HCEC 1CT (cell line): ENCODE measurements around the gene PDCD1.
"Not testable (repeated sequence)": the region's sequence is repeated elsewhere in the genome, so short reads cannot be mapped to it uniquely, and the experiment has no call there.

Source experiments
- DNase-seq: peaks from one replicate; pipeline ENCODE4 v3.0.0-alpha.2; 2017

The PDCD1 gene

DNA sequence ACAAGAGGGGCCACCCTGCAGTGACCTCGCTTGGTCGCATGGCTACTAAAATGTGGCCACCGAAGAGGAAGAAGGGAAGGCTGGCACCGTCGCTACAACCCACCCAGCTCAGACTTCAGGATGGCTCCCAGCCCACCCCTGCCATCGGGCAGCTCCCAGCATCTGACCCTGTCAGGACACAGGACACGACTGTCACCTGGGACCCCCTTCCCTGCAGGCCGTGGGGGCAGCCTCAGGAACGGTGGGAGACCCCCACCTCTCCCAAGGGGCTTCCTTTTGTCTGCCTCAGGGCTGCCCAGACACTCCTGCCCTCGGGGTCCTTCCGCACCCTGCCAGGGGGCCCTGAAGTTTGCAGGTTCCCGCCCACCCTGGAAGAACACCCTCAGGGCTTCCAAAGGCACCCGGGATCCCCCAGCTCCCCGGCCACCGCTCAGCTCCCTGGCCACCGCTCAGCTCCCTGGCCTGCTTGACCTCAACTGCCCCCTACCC, 18.5 kb upstream of the PDCD1 start:
- no peak for DNase-seq

DNA sequence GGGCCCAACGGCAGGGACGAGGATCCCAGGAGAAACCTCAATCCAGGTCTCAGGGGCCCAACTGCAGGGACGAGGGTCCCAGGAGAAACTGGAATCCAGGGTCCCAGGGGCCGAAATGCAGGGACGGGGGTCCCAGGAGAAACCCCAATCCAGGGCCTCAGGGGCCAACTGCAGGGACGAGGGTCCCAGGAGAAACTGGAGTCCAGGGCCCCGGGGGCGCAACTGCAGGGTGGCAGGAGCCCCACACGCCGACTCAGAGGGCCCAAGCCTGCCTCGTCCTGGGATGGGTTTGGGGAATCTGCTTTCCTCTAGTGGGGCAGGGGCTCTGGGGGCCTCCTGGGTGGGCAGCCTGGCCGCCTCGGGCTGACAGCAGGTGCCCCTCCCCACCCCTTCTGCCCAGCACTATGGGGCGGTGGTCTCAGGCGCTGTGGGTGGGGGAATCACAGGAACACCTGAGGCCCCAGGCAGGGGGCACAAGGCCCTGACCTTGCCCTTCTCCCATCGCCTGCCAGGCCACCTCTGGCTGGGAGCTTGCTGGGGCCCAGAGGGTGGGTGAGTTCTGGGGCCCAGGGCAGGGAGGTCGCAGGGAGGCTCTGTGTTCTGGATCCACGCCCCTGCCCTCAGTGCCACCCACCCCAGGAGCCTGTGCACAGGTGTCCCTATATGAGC, 18.0 kb upstream of the PDCD1 start:
- no peak for DNase-seq

- not testable (repeated sequence) for DNase-seq
Observed at GRCh38 chr2:241875754-241876527, 17.2 kb upstream of the PDCD1 start.

GRCh38 chr2:241874277-241874925, 15.7 kb upstream of the PDCD1 start:
- DNase-seq = no peak

DNA sequence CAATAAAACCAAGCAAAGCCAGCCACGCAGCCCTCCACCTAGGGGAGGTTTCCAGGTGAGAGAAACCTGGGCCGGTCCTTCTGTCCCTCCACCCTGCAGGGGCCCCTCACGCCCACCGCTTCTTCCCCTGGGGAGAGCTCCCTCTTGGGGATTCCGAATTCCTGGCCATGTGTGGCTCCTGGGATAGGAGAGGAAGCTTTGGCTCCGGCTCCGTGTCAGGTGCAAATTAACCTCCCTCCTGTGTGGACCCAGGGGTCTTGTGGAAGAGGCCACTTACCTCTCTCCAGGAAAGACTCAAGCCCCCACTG, 15.1 kb upstream of the PDCD1 start:
- no peak for DNase-seq

DNA sequence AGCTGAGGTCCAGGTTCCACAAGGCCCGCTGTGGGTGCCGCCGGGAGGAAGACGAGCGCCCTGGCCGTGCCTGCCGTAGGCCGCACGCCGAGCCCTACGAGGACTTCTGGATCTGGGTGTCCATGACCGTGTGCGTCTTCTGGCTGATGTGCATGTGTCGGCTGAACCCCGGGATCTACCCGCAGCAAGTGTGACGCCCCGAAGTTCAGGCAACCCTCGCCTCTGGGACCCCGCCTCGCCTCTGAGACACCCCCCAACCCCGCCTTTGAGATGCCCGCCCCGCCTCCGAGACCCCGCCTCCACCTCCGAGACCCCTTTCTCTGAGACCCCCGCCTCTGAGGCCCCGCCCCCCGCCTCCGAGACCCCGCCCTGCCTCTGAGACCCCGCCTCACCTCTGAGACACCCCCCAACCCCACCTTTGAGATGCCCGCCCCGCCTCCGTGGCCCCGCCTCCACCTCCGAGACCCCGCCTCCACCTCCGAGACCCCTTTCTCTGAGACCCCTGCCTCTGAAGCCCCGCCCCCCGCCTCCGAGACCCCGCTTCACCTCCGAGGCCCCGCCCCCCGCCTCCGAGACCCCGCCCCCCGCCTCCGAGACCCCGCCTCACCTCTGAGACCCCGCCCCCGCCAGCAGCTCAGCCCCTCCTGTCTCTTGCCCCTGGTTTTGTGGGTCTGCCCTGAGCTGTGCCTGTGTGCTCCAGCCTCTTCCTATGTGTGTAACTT, 14.5 kb upstream of the PDCD1 start:
- DNase-seq = no peak

GRCh38 chr2:241872313-241872642, 13.6 kb upstream of the PDCD1 start:
- no peak for DNase-seq

GRCh38 chr2:241871538-241872312, 13.0 kb upstream of the PDCD1 start:
- DNase-seq = no peak

DNA sequence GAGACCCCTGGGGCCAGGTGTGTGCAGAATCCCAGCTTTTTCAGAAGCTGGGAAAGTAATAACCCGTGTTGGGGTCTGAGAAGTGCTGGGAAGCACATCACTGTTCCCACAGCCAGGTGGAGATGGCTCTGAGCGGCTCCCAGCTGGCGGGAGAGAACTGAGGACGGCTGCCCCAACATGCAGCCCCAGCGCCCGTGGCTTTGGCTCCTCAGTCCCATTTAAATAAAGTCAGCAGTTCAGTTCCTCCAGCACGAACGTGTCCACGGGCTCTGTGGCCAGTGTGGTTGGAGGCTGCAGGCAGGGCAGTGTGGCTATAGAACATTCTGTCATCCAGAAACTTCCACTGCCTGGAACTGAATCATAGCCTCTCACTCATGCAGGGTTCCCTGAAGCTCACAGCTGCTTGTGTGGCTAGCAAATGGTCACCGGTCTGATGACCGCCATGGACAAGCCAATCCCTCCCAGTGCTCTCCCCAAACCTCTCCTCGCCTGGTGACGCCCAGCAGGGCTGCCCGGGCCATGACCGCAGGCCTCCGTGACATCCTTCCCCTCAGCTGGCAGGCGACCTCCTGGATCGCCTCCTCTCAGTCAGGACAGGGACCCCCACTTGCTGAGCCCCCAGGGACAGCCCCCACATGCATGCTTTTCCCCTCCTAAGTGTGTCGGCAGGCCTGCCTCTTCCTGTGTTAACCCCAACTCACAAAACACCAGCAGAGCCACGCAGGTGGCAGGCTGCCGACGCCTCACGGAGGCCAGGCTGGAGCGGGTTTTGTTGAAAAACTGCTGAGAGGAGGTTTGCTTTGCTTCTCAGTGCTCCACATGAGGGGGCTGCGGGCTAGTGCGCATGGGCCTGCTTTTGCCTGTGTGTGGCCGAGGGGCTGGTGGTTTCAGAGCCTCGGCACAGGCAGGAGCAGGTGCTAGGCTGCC, 12.2 kb upstream of the PDCD1 start:
- DNase-seq = no peak

DNA sequence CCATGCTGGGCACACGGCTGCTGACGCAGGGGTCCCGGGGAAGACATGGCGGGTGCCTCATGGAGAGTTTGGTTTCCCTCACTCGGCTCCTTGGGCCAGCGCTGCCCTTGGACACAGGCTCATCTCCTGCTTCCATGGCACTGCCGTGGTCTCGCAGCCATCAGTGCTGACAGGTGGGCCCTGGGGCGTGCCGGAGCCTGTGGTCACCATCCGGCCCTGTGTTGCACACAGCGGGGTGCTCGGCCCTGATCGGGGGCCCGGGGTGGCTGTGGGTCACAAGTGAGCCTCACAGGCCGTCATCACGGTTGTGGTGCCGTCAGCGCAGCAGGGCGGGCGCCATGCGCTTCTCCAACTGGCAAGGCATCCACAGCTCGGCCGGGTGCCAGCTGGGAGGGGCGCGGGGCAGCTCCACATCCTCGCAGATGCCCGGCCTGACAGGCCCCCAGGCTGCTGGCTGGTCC, 11.4 kb upstream of the PDCD1 start:
- DNase-seq = no peak

GRCh38 chr2:241869087-241869961, 10.6 kb upstream of the PDCD1 start, which contains the start of gene RTP5:
Gene RTP5, plus strand, starts transcription at chr2:241869729. Its CDS starts 28 bp downstream, at chr2:241869757.
- no peak for DNase-seq

DNA sequence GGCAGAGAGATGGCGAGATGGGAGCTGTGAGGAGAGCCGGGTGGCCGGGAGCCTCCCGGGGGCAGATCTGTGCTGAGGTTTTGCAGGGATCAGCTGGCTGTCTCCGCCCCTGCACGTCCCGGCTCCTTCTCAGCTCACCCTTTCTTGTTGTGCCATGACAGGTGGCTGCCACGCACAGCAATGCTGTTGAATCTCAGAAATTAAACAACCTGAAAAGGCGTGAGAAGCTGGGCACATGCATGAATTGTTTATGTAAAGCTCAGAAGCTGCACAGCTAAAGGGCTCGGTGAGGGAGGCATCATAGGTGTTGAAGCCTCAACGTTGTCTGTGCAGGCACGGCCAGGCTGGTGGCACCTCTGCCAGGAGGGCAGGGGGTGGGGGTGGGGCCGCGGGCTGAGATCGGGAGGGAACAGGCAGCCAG, 10.0 kb upstream of the PDCD1 start:
- no peak for DNase-seq

DNA sequence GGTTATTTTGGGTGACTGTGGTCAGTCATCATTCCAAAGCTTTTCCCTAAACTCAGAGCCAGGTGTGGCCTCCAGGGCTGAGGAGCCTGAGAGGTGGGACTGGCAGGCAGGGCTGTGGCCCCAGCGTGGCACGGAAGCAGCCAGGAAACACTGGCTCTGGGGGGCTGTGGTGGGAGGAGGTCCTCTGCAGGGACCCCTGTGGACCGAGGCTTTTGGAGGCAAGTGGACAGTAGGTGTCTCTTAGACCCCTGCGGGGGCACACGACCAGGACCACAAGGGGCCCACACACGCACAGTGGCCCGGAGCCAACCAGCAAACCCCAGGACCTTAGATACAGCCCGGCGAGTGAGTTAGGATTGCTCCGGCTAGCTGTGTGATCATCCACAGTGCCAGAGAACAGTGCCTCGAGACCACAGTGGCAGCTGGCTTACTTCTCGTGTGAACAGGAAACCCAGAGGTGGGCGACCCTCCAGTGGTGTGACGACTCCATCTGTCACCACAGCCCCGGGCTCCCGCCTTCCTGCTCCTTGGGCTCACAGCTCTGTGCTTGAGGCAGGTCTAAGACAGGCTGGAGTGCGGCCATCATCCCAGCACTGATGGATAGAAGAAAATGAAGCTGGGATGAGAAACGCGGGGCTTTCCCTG, 9.2 kb upstream of the PDCD1 start:
- DNase-seq = no peak

DNA sequence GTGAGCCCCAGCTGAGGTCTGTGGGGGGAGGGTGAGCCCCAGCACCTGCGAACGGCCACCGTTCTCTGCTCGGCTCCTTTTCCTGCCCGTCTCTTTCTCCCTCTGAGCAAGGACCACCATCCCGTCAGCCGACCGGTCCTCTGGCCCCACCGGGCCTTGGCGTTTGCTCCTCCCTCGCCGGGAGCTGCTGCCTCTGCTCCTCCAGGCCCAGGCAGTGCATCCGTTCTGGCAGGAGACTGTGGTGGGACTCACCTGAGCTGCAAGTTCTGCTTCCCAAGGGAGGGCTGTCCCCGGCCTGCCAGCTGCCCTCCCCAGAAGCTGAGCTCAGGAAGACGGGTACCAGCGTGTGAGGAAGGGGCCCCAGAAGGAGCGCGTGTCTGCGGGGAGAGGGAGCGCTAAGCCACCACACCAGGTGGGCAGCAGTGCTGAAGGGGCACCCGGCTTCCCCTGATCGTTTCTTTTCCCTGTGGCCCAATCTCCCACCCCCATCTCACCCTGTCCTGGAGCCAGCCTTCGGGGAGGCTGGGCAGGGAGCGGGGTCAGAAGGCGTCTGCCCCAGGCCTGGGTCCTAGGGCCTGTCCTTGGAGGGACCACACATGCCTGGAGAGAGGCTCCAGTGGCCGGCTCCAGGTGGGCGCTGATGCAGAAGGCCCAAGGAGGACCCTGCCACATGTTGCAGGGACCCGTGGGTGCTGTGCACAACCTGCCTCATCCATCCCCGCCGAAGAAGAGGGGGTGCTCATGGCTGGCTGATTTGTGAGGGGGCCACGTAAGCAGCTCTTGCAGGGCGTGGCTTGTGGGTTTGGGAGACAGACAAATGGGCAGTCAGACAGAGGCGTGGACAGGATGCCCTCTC, 8.3 kb upstream of the PDCD1 start:
- no peak for DNase-seq

GRCh38 chr2:241865957-241866789, 7.5 kb upstream of the PDCD1 start:
- DNase-seq = no peak

- DNase-seq = no peak
Observed at GRCh38 chr2:241865416-241865956, 6.8 kb upstream of the PDCD1 start.

- no peak for DNase-seq
Observed at GRCh38 chr2:241864850-241865213, 6.1 kb upstream of the PDCD1 start.
